Left hindlimb (tissue), 1 donor: Measurements from ENCODE around the gene CAGE1.

Source experiments
- DNase-seq: peaks from one replicate; pipeline ENCODE4 v3.0.0-alpha.2; 2018

CAGE1 gene

DNA sequence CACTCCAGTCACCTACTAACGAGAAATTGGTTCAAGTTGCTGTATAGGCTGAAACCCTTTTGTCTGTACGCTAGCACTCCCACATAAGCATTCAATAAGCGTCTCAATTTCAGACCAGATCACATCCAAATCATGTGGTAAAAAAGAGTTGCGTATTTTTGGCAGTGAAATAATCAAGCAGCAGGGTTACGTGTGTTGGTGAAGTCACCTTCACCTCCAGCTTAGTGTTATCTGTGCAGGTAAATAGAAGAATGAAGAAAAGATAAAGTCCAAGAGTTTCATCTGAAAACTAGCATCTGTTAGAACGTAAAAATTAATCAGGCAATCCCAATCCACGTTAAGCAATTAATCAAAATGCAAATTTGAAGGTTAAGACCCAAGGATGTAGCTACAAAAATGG lies 87.8 kb downstream of the CAGE1 start:
- DNase-seq, result no peak

DNA sequence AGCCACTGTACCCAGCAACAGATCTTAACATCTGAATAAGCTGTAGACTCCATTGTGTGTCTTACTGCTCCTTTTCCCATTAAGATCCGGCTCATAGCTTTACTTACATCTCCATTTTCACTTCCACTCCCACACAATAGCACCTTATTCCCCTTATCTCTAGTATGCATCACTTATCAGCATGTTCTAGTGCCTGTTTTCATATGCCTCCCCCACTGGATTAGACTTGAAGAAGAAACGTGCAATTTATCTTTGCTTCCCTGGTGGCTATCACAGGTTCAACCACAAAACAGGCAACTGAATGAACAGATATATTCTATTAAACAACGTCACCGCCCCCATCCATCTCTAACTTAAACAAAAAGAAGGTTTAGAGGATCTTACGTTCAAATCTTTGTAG lies 88.6 kb downstream of the CAGE1 start:
- no peak for DNase-seq

DNA sequence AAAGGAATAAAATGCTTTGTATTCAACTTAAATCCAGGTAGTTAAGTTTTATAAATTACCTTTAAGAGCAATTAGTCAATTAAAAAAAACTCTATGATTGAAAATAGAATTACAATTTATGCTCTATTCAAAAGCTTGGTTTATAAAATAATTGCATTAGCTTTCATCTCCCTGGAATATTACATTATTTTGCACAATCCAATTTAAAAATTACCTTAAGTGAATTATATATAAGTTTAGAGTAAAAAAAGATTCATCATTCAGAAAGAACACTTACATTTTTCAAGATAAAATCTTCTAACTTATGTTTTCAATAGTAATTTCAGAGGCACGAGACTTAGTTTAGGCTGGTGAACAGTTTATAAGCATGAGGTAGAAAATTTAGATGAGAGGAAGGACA lies 91.4 kb downstream of the CAGE1 start:
- DNase-seq, result no peak

DNA sequence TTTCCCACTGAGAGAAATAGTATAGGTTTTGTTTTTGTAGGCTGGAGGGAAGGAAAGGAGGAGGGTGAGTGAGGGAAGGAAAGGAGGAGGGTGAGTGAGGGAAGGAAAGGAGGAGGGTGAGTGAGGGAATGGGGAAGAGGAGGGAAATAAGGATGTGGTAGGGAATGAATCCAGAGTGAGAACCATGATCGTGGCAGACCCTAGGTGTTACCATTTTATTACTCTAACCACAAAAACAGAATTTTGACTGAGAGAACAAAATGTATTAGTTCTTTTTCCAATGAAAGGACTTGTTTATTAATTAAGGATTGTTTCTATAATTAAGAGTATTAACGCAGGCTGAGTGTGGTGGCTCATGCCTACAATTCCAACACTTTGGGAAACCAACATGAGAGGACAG lies 92.9 kb downstream of the CAGE1 start:
- DNase-seq, result no peak

DNA sequence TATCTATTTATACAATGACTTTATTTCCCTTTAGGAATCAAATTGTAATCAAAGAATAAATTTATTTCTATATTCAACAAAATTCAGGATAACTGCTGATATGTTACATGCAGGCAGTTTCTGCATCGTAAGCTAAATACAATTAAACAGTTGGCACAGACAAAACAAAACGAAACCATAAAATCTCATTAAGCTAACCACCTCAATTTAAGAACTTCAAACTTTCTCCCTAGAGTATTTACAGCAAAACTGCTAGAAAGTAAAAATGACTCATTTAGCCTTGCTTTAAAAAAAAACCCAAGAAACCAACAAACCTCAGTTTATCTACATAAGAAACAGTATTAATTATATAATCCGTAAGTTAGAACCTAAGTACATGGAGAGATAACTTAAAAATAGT lies 93.6 kb downstream of the CAGE1 start:
- no peak for DNase-seq

DNA sequence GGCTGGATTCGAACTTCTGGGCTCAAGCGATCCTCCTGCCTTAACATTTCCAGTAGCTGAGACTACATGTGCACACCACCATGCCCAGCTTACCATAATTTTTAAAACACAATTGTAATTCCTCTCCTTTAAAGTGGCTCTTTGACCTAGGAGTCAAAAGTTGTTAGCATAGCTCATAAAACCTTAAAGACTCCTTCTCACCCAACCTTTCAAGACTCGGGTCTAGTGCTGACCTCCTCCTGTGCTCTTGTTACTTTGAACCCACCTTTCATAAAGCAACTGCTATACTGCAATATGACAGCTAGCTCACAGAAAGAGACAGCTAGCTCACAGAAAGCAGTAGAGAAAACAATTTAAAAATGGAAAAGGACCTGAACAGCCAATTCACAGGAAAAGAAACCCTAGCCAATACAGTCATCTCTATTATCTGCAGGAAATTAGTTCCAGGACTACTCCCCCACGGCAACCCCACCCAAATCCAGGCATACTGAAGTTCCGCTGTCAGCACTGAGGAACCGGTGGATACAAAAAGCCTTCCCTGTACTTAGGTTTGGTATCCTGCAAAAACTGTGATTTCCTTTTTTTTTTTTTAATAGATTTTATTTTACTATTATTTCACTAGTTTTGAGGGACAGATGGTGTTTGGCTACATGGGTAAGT lies 96.8 kb downstream of the CAGE1 start:
- DNase-seq, result no peak

DNA sequence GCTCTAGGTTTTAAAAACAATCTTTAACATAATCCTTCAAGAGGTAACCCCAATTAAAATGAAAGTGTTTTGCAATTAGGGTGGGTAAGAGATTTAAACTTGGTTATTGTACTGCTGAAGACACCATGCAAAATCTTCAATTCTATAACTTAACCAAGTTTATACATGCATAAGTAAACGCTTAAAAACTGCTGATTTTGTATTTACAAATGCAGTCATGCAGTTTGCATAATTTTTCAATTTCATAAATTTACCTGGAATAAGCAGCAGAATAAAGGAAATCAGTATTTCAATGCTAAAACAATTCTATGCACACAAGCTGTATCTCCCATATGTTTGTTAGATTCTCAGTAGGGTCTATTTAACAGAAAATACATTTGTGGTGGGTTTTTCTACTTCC lies 99.5 kb downstream of the CAGE1 start:
- no peak for DNase-seq

DNA sequence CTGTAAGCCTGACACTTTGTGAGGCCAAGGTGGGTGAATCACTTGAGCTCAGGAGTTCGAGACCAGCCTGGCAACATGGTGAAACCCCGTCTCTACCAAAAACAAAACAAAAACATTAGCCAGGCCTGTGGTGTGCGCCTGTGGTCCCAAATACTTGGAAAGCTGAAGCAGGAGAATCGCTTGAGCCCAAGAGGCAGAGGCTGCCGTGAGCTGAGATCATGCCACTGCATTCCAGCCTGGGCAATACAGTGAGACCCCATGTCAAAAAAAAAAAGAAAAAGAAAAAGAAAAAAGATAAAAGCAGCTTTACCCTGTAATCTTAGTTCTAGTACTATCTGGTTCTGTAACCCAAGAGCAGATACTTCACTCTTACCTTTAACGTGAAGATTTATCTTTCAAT lies 104.1 kb downstream of the CAGE1 start:
- no peak for DNase-seq

DNA sequence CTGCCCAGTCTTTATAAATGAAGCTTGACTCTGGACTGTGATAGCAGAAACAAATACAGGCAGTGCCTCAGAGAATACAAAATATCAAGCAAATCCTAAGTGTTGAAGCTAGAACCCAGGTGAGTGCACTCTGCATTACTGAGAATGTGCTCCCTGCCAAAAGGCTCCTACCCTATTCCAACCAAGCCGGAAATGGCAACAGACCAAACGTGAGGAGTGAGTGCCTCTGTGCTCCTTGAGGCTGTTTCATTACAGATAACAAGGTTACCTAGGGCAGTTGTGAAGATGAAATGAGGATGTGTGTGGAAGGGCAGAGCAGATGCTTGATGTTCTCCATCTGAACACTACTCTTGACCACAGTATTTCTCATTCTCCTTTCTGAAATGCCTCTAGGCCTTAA lies 105.9 kb downstream of the CAGE1 start:
- DNase-seq, result no peak

DNA sequence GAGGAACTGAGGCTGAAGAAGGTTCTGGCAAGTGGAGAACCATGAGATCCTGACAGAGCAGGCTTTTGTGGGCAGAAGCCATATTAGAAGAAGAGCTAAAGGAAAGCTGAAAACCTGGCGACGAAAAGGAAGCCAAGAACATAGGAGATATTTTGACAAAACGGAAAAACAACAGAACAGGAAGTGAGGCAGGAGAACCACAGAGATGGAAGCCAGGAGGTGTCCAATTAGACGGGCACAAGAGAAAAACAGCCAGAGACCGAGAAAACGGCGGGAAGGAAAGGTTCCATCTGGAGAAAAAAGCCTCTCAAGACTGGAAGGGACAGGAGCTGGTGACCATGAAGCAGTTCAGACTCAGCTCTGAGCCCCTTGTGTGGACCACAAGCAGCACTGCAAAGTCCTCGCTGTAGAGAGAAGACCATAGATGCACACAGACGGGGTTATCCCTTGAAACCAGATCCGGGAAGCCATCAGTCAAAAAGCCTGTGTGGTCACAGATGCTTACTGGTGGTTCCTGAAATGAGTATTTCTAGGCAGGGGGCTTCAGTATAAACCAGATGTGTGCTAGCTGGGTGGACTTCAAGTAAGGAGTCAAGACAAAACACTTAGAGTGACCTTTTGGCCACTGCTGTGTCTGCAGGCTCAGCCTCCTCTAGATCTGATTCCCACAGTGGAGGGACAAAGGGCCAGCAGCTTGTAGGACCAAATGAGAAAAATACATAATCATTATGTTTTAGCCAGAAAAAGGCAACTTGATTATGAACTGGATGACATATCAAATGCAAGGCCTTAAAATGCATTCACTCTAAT lies 107.2 kb downstream of the CAGE1 start:
- no peak for DNase-seq
